ENCODE data around the gene PTCD3. TPM values are rescaled to one million over a fixed set of nuclear protein-coding genes. Genes with fewer than 3 reads are reported as not detected.

The PTCD3 gene
- total RNA-seq, 2 experiments from 2014 or later, result 180 to 191 TPM

GRCh38 chr2:86079981-86080911, 25.8 kb upstream of the PTCD3 start:
- no peaks in the 10 kb centered on the region for H3K27me3 Mint-ChIP-seq
- no peaks in the 10 kb centered on the region for H3K9me3 Mint-ChIP-seq
- intact Hi-C loops (cut with micrococcal nuclease), result loop anchor here (1.0 kb wide), 1 partner anchor 253 kb away; no protein-coding TSS in a partner anchor
- peak overlapping the region; percentile 80 for H3K27ac Mint-ChIP-seq
- peaks cover 49% of the 10 kb centered on the region for H3K36me3 Mint-ChIP-seq (ENCODE audit: low read depth)
- DNase-seq (peak; percentile 87), ATAC-seq (peak; percentile 78)
- peak; percentile 75 for TF ChIP-seq CTCF (IDR thresholded peaks at IDR 0.05)
- ChIA-PET CTCF (interaction anchor here (0.7 to 12.0 kb wide), 41 partner anchors 12 to 314 kb away, joined by 3 to 186 read pairs (median 4); partner anchors contain the start of genes POLR1A, PTCD3 and ST3GAL5), POLR2A (interaction anchor here (0.8 to 1.5 kb wide), 5 partner anchors 9 to 253 kb away, joined by 3 to 5 read pairs (median 3); partner anchors contain the start of genes POLR1A and PTCD3)
- H3K4me3 Mint-ChIP-seq, result no peak overlapping the region
- H3K4me1 Mint-ChIP-seq (ENCODE audit: low read depth), result peaks cover 25% of the 10 kb centered on the region

GRCh38 chr2:86081724-86082123, 24.3 kb upstream of the PTCD3 start:
- intact Hi-C loops (cut with micrococcal nuclease), result no loop called here
- H3K9me3 Mint-ChIP-seq, result no peaks in the 10 kb centered on the region
- peaks cover 43% of the 10 kb centered on the region for H3K36me3 Mint-ChIP-seq (ENCODE audit: low read depth)
- DNase-seq (no peak), ATAC-seq (no peak)
- POLR2A ChIA-PET, result interaction anchor here (1.1 kb wide), 1 partner anchor 59 kb away, joined by 5 read pairs; no protein-coding TSS in a partner anchor
- H3K4me3 Mint-ChIP-seq, result no peak overlapping the region
- TF ChIP-seq CTCF (IDR thresholded peaks at IDR 0.05), result no peak
- no peak overlapping the region for H3K27ac Mint-ChIP-seq
- CTCF ChIA-PET, result interaction anchor here (1.1 to 12.0 kb wide), 2 partner anchors 40 to 253 kb away, joined by 3 to 186 read pairs; no protein-coding TSS in a partner anchor
- H3K4me1 Mint-ChIP-seq (ENCODE audit: low read depth), result peaks cover 25% of the 10 kb centered on the region
- no peaks in the 10 kb centered on the region for H3K27me3 Mint-ChIP-seq

GRCh38 chr2:86082756-86083155, 23.3 kb upstream of the PTCD3 start:
- peaks cover 36% of the 10 kb centered on the region for H3K36me3 Mint-ChIP-seq (ENCODE audit: low read depth)
- no peak for DNase-seq
- H3K4me3 Mint-ChIP-seq, result no peak overlapping the region
- no peaks in the 10 kb centered on the region for H3K9me3 Mint-ChIP-seq
- TF ChIP-seq CTCF (IDR thresholded peaks at IDR 0.05), result no peak
- no peaks in the 10 kb centered on the region for H3K27me3 Mint-ChIP-seq
- ChIA-PET CTCF (interaction anchor here (1.1 to 12.0 kb wide), 2 partner anchors 41 to 254 kb away, joined by 3 to 186 read pairs; no protein-coding TSS in a partner anchor), POLR2A (interaction anchor here (0.5 to 1.1 kb wide), 2 partner anchors 58 to 473 kb away, joined by 3 to 5 read pairs; no protein-coding TSS in a partner anchor)
- ATAC-seq, result no peak
- H3K27ac Mint-ChIP-seq, result no peak overlapping the region
- intact Hi-C loops (cut with micrococcal nuclease), result no loop called here
- H3K4me1 Mint-ChIP-seq (ENCODE audit: low read depth), result peaks cover 22% of the 10 kb centered on the region

- DNase-seq (peak; percentile 20), ATAC-seq (no peak)
- peak; percentile 64 for TF ChIP-seq CTCF (IDR thresholded peaks at IDR 0.05)
- H3K27ac Mint-ChIP-seq, result no peak overlapping the region
- peaks cover 29% of the 10 kb centered on the region for H3K36me3 Mint-ChIP-seq (ENCODE audit: low read depth)
- ChIA-PET CTCF (interaction anchor here (0.6 to 2.5 kb wide), 16 partner anchors 9 to 277 kb away, joined by 3 to 13 read pairs (median 3); partner anchors contain the start of genes POLR1A and PTCD3), POLR2A (interaction anchor here (0.6 to 1.3 kb wide), 3 partner anchors 8 to 105 kb away, joined by 3 to 4 read pairs (median 3); no protein-coding TSS in a partner anchor)
- no peaks in the 10 kb centered on the region for H3K27me3 Mint-ChIP-seq
- intact Hi-C loops (cut with micrococcal nuclease), result no loop called here
- no peaks in the 10 kb centered on the region for H3K9me3 Mint-ChIP-seq
- H3K4me1 Mint-ChIP-seq (ENCODE audit: low read depth), result no peaks in the 10 kb centered on the region
- no peak overlapping the region for H3K4me3 Mint-ChIP-seq
Measured at GRCh38 chr2:86087936-86088850, 17.8 kb upstream of the PTCD3 start.
